ENCODE data around the gene ISCU.
A peak's percentile ranks its signal among the peaks of the same experiment; 100 is the strongest.
"Not testable (repeated sequence)": the region's sequence is repeated elsewhere in the genome, so short reads cannot be mapped to it uniquely, and the experiment has no call there.

Gene ISCU

GRCh38 chr12:108570743-108571608 lies 8.6 kb downstream of the ISCU start:
- DNase-seq (ENCODE audit: low read depth) = peak; percentile 62

GRCh38 chr12:108571609-108572165 lies 9.3 kb downstream of the ISCU start:
- no peak for DNase-seq (ENCODE audit: low read depth)

- no peak for DNase-seq (ENCODE audit: low read depth)
Measured at GRCh38 chr12:108572166-108572790, 9.9 kb downstream of the ISCU start.

GRCh38 chr12:108573317-108573716 lies 10.9 kb downstream of the ISCU start:
- no peak for DNase-seq (ENCODE audit: low read depth)

GRCh38 chr12:108574276-108574675 lies 11.9 kb downstream of the ISCU start:
- not testable (repeated sequence) for DNase-seq (ENCODE audit: low read depth)

GRCh38 chr12:108575199-108575912 lies 13.0 kb downstream of the ISCU start:
- DNase-seq (ENCODE audit: low read depth) = no peak

- DNase-seq (ENCODE audit: low read depth) = no peak
Measured at GRCh38 chr12:108576660-108577234, 14.4 kb downstream of the ISCU start.

GRCh38 chr12:108577458-108577857 lies 15.1 kb downstream of the ISCU start:
- DNase-seq (ENCODE audit: low read depth) = no peak

- DNase-seq (ENCODE audit: low read depth) = no peak
Measured at GRCh38 chr12:108578264-108578663, 15.9 kb downstream of the ISCU start.

GRCh38 chr12:108578813-108579212 lies 16.4 kb downstream of the ISCU start:
- DNase-seq (ENCODE audit: low read depth) = no peak

GRCh38 chr12:108580531-108580930 lies 18.1 kb downstream of the ISCU start:
- no peak for DNase-seq (ENCODE audit: low read depth)

- DNase-seq (ENCODE audit: low read depth) = no peak
Measured at GRCh38 chr12:108581311-108582227, 19.2 kb downstream of the ISCU start.

- no peak for DNase-seq (ENCODE audit: low read depth)
Measured at GRCh38 chr12:108582509-108582908, 20.1 kb downstream of the ISCU start.

GRCh38 chr12:108582978-108583770 lies 20.8 kb downstream of the ISCU start:
- DNase-seq (ENCODE audit: low read depth) = no peak

- no peak for DNase-seq (ENCODE audit: low read depth)
Measured at GRCh38 chr12:108583991-108584390, 21.6 kb downstream of the ISCU start.

GRCh38 chr12:108584456-108585065 lies 22.2 kb downstream of the ISCU start:
- no peak for DNase-seq (ENCODE audit: low read depth)

- DNase-seq (ENCODE audit: low read depth) = no peak
Measured at GRCh38 chr12:108585864-108586263, 23.5 kb downstream of the ISCU start.

- DNase-seq (ENCODE audit: low read depth) = no peak
Measured at GRCh38 chr12:108586306-108586705, 23.9 kb downstream of the ISCU start.

GRCh38 chr12:108587826-108588225 lies 25.4 kb downstream of the ISCU start:
- DNase-seq (ENCODE audit: low read depth) = no peak

Measured in fibroblast of the conjunctiva (primary cell).